ENCODE measurements around the gene AKT3.

Gene AKT3

DNA sequence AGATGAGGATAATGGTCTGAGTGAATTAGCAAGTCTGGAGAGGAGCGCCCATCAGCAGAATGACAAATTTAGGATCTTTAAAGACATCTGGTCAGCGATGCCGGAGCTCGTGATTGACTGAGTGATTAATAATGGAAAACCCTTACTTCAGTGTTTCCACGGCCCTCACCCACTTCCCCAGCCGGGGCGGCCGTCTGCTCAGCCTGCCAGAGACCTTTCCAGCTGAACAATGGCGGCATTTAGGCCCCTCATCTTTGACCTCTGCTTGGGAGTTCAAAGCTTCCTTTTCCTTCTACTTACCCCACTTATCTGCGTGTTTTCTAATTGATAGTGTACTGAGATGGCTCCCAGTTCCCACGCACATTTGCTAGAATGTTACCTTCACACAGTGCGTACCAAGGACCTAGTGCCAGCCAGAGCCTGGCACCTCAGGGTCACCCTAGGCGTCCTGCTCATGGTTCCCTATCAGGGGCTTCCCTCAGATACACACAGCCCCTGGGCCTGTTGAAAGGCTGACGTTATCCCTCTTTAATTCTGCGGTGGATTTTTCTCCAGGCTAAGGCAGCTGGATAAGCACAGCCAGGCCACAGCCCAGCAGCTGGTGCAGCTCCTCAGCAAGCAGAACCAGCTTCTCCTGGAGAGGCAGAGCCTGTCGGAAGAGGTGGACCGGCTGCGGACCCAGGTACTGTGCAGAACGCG lies 361.4 kb downstream of the AKT3 start:
- no peak for DNase-seq (ENCODE audit: low read depth in 2 of 2)

DNA sequence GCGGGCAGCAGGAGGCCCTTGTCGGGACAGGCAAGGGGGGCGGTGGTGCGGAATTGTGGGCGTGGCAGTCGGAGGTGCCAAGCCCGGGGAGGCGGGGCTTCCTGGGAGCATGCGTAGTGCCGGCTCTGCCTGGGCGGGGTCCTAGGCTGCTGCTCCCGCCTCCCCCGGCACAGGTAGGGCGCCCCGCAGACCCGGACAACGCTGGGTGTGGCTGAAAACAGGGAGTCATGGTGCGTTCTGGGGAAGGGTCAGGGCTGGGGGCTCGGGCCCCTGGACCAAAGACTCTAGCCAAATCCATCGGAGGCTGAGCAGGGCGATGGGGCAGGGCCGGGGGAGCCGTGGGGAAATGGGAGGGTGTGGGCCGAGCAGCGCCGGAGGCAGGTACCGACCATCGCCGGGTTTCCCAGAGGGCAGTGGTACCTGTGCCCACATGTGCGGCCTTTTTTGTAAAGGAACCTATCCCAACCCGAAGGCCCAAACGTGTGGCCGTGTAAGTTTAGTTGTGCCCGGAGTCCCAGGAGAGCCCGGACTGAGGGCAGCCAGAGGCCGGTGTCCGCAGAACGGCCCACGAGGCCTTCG lies 362.3 kb downstream of the AKT3 start:
- no peak for DNase-seq (ENCODE audit: low read depth in 2 of 2)

DNA sequence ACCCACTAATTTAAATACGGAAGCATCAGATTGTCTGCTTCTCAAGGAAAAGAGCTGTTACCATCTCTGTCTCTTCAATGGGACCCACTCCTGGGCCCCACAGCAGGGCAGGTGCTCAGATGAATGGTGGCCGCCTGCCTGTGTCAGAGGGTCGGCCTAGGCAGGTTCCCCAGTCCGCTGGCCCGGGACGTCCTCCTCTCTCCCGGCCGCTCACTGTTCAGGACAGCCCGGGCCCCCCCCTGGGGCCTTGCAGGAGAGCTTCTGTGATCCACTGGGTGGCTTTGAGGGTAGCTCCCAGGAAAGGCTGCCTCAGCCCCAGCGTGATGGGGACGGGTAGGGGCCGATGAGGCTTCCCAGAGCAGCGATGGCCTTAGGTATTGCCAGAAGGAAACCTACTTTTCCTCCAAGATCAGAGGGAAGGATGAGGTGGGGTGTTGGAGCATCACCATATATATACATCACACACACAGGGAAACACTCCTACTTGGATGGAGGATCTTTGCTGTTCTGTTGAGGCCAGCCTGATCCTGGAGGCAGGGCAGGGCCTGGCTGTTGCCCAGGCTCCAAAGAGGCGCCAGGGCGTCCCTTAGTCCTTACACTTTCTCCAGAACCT lies 362.9 kb downstream of the AKT3 start:
- DNase-seq (ENCODE audit: low read depth in 2 of 2), result no peak

DNA sequence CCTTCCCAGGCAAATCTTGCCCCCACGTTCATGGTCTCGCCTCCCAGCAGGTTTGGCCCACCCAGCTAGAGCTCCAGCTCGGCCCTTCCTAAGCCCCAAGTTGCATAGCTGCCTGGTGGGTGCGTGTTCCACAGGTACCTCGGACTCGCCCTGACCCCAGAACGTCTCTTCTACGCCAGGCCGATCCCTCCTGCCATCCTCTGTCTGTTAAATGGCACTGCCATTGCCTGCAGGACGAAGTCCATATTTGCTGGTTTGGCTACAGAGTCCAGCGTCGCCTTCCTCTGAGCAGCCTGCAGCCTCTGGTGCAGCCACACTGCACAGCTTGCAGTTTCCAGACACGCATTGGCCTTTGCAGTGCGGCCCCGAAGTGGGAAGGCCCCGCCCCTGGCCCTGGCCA lies 366.1 kb downstream of the AKT3 start:
- no peak for DNase-seq (ENCODE audit: low read depth in 2 of 2)

DNA sequence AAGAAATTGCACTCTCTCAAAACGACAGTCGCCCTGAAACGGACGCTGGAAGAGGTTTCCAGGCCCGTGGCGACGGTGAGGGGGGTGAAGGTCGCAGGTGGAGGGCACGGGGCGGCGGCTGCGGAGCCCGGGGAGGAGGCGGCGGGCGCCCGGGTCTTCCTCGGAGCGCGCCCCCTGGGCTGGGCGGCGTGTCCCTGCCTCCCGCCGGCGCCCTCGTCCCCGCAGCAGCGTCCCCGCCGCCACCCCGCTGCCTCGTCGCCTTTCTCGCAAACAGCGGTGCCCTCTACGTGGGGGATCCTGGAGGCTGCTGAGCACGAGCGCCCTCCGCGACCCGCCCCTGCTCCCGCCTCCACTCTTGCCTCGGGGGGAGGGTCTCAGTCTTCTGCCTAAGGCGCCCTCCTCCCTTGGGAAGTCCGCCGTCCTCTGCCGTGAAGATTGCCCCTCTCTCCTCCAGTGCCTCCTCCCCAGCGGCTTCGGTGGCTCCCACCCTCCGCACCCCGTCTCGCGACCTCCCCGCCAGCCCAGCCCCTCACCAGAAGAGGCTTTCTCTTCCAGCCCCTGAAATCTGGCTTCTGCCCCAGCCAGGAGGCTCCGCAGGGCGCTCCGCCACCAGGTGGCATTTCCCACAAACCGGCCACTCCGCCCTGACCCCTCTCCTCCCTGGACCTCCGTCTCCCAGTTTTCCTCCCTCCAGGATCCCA lies 366.8 kb downstream of the AKT3 start:
- no peak for DNase-seq (ENCODE audit: low read depth in 2 of 2)

DNA sequence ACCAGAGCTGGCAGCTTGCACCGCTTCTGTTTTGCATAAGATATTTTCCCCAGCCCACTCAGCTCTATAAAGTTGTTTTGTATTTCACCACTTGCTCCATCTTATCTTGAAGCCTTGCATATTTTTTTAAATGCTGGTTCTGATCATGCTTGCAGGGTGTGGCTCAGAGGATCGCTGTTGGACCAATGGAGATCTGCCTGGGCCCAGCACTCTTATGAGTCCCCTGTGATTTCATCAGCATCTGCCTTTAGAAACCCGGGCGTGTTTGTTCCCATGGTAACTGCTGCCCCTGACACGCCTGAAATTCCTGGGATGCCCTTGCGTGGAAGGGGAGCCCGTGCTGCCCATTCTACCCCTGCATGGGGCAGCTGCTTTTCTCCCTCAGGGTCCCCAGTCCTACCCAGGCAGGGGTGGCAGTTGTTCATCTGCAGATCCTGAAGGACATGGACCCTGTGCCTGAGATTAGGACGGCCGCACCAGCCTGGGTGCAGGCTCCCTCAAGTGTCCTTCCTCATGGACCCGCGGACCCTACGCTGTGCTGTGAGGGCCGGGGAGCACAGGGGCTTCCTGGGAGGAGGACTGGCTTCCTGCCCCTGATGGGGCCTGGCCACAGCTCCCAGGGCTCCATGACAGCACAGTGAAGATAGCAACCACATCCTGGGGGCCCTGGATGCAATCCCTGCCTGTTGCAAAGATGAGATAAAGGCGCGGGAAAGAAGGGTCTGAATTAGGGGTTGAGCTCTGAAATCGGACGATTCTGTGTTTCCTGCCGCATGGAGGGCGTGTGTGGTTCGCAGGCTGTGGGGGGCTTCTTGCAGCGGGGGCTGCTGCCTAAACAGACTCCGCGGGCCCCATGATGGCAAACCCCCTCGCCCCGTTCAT lies 367.7 kb downstream of the AKT3 start:
- no peak for DNase-seq (ENCODE audit: low read depth in 2 of 2)

DNA sequence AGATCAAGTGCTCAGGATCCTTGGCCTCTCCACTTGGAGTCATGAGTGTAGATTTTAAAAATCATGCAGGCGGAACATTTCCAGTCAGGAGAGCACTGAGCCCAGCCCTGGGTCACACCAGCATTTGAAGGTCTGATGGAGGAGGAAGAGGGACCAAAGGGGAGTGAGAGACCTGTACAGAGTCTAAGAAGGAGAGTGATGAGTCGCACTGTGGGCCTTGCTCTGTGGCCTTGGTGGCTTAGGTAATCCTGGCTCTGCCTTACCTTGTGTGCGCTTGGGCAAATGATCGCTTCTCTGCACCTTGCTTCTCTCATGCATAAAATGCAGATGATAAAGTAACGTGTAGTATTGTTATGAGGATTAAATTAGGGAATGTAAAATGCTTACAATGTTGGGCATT lies 368.9 kb downstream of the AKT3 start:
- no peak for DNase-seq (ENCODE audit: low read depth in 2 of 2)

DNA sequence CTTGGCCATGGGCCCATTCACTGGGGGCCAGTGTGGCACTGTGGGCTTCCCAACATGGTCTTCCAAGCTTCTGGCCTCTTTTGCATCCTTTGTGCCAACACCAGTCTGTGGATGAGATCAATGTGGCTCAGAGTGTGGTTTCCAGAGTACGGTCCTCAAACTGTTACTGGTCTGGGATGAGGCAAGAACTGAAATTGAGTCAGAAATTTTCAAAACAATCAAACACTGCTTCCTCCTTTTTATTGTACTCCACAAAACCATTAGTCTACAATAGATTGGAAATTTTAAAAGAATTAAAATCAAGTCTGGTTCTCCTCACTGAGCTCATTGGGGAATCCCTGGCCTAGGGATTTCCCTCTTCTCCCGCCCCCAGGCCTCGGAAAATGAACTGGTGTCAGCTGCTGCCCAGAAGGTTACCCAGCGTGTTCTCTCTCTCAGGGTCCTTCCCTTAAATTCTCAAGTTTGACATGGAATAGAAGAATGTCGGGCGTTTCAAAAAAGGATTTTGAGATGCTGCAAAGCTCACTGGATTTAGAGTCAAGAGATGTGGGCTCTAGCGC lies 372.2 kb downstream of the AKT3 start:
- DNase-seq (ENCODE audit: low read depth in 2 of 2), result no peak

DNA sequence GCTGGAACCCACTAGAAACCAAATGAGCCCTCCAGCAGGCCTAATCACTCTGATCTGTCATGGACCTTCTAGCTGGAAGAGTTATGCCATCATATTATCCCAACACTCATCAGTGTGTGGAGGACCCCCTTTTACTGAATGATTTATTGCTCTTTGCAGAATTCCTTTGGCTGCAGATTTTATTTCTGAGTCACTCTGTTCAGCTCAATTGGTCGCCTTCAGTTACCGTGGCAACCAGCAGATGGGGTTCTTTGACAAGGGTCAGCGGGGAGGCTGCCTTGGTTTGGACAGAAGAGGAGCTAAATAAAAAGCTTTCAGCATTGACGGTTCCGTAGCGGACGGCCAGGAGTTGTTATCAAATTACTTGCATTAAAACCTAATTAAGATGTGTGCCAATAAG lies 374.1 kb downstream of the AKT3 start:
- DNase-seq (ENCODE audit: low read depth in 2 of 2), result no peak

DNA sequence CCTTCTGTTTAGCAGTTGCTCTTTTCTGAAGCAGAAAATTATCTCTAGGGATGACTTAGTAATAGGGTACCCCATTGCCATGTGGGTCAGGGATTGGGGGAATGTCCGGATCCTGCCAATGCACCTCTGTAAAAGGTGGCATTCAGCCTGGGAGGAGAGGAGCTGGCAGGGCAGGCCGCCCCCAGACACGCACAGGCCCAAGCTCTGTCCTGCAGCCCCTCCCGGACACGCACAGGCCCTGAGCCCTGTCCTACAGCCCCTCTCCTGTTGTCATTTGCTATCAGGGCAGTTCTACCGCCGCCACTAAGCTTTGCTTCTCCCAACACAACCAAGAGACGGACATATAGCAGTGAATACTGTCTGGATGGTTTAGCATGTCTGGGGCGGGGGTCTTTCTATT lies 375.1 kb downstream of the AKT3 start:
- no peak for DNase-seq (ENCODE audit: low read depth in 2 of 2)

DNA sequence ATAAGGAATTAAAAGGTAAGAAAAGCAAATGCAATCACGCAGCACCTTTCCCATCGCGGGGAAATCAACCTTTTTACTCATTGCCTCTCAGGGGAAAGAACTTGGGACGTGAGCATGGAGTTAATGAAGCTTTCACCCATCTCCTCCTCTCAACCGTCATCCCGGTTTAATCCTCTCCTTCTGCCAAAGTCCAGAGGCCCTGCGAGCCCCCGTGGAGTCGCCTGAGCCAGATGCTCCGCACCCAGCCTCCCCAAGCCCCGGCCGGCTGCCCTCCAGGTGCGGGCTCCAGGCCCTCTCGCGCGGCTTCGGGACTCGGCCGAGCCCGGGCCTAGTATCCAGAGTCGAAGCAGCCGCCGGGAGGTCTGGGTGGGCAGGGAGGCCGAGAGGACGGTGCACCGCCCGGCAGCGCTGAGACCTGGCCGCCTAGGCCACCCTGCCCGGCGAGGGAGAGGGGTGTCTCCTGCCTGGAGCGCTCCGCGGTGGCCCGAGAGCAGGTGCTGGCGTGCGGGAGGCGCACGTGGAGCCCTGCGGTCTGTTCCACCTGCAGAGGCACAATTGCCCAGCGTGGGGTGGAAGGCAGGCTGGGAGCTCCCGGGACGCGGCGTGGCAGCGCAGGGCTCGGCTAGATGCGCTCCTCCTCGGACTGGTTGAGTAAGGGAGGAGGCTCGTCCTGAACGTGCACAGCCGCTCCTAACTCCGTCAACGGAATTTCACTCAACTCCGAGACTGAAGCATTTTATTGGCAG lies 375.7 kb downstream of the AKT3 start:
- no peak for DNase-seq (ENCODE audit: low read depth in 2 of 2)

DNA sequence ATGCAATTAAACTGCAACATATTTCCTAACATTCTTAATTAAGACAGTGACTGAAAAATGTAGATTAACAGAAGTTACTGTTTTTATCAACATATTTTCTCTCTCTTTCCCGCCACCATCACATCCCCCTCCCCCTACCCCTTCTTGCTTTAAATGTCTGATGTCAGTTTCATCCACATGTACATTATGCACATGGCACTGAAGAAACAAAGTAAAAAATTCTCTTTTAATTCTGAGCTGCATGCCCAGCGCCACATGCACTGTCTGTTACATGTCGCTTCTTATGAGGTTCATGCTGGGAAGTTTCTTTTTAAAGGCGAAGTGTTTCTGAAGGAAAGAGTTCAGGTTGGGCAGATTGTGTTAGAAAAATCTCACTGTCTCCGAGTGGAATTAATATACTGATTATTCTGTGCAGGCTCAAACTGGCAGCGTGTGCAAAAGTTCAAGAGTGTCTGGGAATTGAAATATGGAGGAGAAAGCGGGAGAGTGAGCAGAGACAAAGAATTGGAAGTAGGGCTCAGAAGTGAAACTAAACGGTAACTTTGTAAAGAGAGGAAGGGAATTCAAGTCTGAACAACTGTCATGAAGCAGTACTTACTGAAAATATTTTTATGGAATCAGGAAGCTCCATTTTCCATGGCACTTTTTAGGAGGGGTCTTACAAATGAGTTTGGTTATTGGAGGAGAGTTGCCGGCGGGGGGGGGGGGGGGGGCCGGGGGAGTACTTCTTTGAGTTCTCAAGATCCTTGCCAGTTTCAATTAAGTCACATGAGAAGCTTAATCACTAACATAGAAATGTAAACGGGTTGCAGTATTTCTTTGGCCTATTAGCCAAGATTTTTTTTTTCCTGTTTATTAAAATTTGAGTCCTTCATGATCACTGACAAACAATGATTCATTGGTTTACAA lies 376.6 kb downstream of the AKT3 start:
- DNase-seq (ENCODE audit: low read depth in 2 of 2), result no peak

DNA sequence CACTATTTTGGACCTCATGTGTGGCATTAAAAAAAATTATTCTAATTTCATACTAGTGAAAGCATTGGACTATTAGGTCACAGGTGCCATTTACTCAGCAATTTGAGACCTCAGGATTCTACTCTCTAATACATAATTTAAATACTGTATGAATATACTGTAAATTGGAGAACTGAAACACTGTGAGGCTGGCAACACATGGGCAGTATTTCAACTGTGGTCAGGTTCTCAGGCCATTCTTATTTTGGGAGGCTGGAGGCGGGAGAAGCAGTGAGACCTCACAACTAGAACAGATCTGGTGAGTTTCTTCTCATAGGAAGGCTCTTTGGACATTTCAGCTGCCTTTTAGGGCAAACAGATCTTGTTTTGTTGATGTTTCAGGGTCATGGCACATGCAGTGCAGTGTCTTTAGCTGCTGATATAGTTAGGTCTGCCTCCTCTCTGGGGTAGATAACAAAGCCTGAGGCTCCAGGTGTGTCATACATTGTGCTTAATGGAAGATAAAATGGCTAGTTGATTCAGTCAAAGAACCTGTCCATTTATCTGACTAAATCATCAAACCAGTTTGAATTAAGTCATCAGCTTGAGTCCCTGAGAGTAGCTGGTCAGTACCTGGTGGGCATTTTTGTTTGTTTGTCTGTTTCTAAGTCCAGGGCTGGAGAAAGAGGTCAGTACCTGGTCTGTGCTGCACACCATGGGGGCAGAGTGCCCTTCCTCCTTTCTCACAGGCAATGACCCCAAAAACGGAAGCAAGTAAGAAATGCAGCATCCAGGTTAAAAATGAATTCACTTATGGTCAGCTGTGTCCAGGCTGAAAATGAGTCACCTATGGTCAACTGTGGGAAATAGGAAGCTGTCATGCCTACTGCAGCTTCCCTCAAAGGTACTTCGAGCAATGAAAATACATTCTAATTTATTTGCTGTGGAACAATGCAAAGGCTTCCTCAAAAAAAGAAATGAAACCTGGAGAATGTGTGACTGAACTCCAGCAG lies 378.0 kb downstream of the AKT3 start:
- DNase-seq (ENCODE audit: low read depth in 2 of 2), result no peak

DNA sequence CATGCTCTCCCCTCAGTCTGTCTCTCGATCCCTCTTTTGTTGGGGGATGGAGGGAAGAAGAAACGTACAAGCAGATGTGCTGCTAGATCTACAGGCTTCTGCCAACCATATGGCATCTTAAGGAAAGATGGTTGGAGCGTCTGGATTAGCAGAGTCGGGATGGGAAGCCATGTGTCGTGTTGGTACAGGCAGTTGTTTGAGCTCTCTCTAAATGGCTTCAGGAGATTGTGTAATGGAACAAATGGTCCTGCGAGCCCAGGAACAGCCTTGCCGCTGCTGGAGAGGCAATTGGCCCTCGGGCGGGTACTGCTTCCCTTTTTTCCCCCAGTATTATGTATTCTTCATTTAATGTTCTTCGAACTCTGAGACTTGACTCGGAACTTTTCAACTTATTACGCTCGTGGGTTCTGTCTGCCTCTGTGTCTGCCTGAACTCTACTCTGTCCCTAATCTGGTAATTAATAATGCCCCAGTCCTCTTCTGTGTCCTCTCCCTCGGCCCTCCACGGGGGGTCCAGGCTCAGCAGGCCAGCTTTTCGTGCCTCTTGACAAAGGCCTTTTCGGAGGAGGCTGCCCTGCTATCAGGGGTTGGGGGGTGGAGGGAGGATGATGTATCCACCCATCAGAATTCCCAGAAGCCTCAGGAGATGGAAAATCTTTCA lies 378.9 kb downstream of the AKT3 start:
- no peak for DNase-seq (ENCODE audit: low read depth in 2 of 2)

DNA sequence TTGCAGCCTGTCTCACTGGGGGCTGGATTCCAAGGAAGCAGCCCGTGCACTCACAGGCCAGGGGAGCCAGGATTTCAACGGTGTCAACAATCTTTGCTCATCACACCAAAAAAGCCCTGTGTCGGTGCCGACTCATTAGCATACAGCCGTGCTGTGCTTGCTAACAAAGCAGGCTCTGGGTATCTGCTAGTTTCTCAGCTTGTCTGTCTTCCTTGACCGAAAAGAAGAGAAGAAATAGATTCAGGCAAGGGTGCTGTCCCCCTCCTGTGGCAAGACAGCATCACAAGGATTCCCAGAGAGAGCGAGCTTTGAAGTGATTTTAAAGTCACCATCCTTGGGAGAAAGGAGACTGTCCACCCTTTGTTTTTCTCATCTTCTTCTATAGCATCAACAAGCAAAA lies 379.5 kb downstream of the AKT3 start:
- no peak for DNase-seq (ENCODE audit: low read depth in 2 of 2)

DNA sequence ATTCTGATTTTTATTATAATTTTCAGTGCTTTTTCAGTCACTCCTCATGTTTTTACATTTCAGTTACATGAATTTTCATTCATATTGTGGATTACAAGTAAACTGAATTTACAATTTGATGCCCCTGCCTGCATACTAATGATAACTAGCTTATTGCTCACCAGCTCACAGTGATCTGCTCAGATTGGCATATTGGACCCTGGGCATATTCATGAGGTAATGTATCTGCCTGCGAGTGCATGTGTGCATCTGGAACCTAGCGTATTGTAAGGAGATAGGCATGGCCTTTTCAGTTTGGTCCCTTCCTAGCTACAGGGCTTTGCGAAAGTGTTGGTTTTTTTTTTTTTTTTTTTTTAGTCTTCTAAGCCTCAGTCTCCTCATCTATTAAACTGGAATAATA lies 380.5 kb downstream of the AKT3 start:
- DNase-seq (ENCODE audit: low read depth in 2 of 2), result no peak

DNA sequence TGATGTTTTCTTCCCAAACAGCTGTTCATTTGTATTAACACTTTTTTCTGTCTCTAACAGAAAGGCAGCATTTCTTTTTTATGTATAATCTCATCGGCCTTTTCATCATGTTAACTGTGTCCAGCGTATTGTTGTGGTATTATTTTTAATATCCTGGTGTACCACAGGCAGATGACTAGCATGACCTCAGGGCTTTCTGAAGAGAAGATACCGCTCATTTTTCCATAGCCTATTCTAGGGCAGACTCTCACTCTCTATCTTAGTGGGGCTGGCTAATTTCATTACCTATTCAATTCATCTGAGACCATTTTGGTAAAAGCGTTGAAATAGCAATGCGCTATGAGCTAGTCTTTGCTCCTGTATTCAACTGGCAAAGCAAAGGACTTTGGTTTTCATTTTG lies 384.3 kb downstream of the AKT3 start:
- DNase-seq (ENCODE audit: low read depth in 2 of 2), result no peak

DNA sequence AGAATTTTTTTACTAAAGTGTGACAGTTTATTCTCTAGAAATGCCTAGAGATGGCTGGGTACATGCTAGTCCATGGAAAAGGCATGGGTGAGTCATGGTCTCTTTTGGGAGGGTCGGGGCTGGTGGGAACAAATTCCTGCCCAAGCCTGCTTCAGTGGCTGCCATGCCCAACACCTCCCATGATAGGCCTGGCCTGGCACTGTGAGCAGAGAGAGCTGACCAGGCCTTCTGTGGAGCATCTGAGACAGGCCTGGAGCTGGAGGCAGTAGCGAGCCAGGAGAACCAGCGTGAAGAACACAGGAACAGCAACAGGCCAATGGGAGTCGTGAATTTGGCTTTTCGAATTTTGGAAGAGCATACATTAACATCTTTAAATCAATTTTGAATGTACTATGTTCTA lies 385.0 kb downstream of the AKT3 start:
- DNase-seq (ENCODE audit: low read depth in 2 of 2), result no peak

Data from stimulated activated CD4-positive, alpha-beta T cell treated with anti-CD3 and anti-CD28 coated beads, Interleukin-1b, Interleukin-23, amount 100 ng/mL, for 1 hour (primary cell).